ENCODE measurements around the gene DNAH5. TPM values are rescaled to one million over a fixed set of nuclear protein-coding genes. Genes with fewer than 3 reads are reported as not detected.
"Not testable (repeated sequence)": the region's sequence is repeated elsewhere in the genome, so short reads cannot be mapped to it uniquely, and the experiment has no call there.

The DNAH5 gene
- total RNA-seq, 6 experiments from 2014 or later, result 1.1 to 1.9 (median 1.3) TPM

DNA sequence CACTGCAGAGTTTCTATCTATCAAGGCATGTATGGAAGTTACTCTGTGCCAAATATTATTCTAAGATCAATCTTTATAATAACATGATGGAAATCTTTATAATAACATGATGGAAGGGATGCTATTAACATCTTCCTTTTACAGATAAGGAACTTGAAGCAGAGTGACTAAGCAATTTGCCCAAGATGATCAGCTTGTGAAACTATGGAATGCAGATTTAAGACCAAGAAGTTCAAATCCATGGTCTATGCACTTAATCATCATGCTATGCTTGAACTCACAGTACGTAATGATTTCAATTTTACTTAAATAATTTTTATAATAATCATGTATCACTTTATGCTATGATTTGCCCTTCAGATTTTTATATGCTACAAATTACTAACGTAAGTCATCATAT lies 123.1 kb downstream of the DNAH5 start:
- Mint-ChIP-seq H3K9me3 (no peaks in the 10 kb centered on the region), H3K27me3 (ENCODE audit: insufficient read depth) (no peaks in the 10 kb centered on the region), H3K36me3 (ENCODE audit: low read depth) (no peaks in the 10 kb centered on the region), H3K4me3 (no peak overlapping the region), H3K4me1 (ENCODE audit: low read depth) (no peaks in the 10 kb centered on the region), H3K27ac (no peak overlapping the region)
- TF ChIP-seq, protein P1, sequence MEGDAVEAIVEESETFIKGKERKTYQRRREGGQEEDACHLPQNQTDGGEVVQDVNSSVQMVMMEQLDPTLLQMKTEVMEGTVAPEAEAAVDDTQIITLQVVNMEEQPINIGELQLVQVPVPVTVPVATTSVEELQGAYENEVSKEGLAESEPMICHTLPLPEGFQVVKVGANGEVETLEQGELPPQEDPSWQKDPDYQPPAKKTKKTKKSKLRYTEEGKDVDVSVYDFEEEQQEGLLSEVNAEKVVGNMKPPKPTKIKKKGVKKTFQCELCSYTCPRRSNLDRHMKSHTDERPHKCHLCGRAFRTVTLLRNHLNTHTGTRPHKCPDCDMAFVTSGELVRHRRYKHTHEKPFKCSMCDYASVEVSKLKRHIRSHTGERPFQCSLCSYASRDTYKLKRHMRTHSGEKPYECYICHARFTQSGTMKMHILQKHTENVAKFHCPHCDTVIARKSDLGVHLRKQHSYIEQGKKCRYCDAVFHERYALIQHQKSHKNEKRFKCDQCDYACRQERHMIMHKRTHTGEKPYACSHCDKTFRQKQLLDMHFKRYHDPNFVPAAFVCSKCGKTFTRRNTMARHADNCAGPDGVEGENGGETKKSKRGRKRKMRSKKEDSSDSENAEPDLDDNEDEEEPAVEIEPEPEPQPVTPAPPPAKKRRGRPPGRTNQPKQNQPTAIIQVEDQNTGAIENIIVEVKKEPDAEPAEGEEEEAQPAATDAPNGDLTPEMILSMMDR (IDR thresholded peaks at IDR 0.05), result no peak
- DNase-seq, result no peak

GRCh38 chr5:13816126-13816525 lies 128.4 kb downstream of the DNAH5 start:
- Mint-ChIP-seq H3K27me3 (ENCODE audit: insufficient read depth) (peaks cover 4% of the 10 kb centered on the region), H3K27ac (no peak overlapping the region), H3K36me3 (ENCODE audit: low read depth) (no peaks in the 10 kb centered on the region)

GRCh38 chr5:13814301-13814700 lies 130.2 kb downstream of the DNAH5 start:
- Mint-ChIP-seq H3K27ac (no peak overlapping the region), H3K4me3 (no peak overlapping the region), H3K9me3 (no peaks in the 10 kb centered on the region), H3K36me3 (ENCODE audit: low read depth) (no peaks in the 10 kb centered on the region), H3K4me1 (ENCODE audit: low read depth) (no peaks in the 10 kb centered on the region), H3K27me3 (ENCODE audit: insufficient read depth) (peaks cover 4% of the 10 kb centered on the region)
- TF ChIP-seq, protein P1 (IDR thresholded peaks at IDR 0.05), result peak; percentile 41; the same call in 1 of the 2 replicates
- no peak for DNase-seq

More at GRCh38 chr5:13816126-13816525, 128.4 kb downstream of the DNAH5 start:
- DNase-seq, result no peak
- H3K9me3 Mint-ChIP-seq, result no peaks in the 10 kb centered on the region
- TF ChIP-seq, protein P1 (IDR thresholded peaks at IDR 0.05), result no peak
- no peak overlapping the region for H3K4me3 Mint-ChIP-seq
- no peaks in the 10 kb centered on the region for H3K4me1 Mint-ChIP-seq (ENCODE audit: low read depth)

DNA sequence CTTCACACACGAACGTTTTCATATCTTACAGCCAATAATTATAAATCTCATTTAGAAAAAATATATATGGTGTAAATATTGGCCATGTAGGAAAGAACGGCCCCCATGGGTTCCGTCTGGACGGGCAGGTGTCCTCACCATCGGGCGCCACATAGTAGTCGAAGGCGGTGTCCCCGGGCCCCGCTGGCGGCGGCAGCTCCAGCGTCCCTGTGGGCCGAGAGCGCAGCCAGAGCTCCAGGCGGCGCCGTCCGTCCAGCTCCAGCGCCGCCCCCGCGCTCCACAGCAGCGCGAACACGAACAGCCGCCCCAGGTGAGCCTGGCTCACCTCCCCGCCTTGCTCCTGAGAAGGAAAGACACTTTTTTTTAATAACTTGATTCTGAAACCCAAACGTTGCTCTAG lies 134.6 kb downstream of the DNAH5 start:
- Mint-ChIP-seq H3K4me3 (no peak overlapping the region), H3K9me3 (no peaks in the 10 kb centered on the region), H3K4me1 (ENCODE audit: low read depth) (no peaks in the 10 kb centered on the region), H3K27ac (no peak overlapping the region), H3K36me3 (ENCODE audit: low read depth) (no peaks in the 10 kb centered on the region), H3K27me3 (ENCODE audit: insufficient read depth) (peaks cover 3% of the 10 kb centered on the region)
- DNase-seq, result no peak
- TF ChIP-seq, protein P1 (IDR thresholded peaks at IDR 0.05), result no peak

DNA sequence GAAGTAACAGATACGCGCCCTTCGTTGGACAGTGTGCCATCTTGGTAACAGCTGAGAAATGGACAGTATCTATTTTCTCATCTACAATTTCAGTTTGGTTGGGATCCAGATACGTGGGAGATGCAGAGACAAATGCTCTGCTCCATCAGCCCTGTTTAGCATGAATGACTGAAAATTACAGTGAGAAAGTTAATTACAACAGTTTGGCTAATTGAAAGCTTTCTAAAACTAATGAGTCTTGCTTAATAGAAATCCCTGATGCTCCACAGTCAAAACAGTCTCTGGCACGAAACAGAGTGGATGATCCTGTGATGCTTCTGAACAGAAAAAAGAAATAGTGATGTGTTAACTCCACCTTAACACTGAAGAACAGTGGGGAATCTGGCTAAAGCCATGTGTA lies 140.2 kb downstream of the DNAH5 start:
- no peaks in the 10 kb centered on the region for H3K4me1 Mint-ChIP-seq (ENCODE audit: low read depth)
- no peak for DNase-seq
- H3K4me3 Mint-ChIP-seq, result no peak overlapping the region
- H3K36me3 Mint-ChIP-seq (ENCODE audit: low read depth), result no peaks in the 10 kb centered on the region
- peaks cover 3% of the 10 kb centered on the region; the same call in 1 of the 2 replicates for H3K27me3 Mint-ChIP-seq (ENCODE audit: insufficient read depth)
- TF ChIP-seq, protein P1 (IDR thresholded peaks at IDR 0.05), result no peak
- H3K27ac Mint-ChIP-seq, result no peak overlapping the region
- H3K9me3 Mint-ChIP-seq, result no peaks in the 10 kb centered on the region

- H3K4me1 Mint-ChIP-seq (ENCODE audit: low read depth); DNase-seq; H3K27me3 Mint-ChIP-seq (ENCODE audit: insufficient read depth); H3K4me3 Mint-ChIP-seq; H3K27ac Mint-ChIP-seq; H3K36me3 Mint-ChIP-seq (ENCODE audit: low read depth); H3K9me3 Mint-ChIP-seq: not testable (repeated sequence)
Measured at GRCh38 chr5:13798569-13798968, 145.9 kb downstream of the DNAH5 start.

All from HFFc6 (cell line).